ENCODE results near the gene MRTFA.
"Not testable (repeated sequence)": the region's sequence is repeated elsewhere in the genome, so short reads cannot be mapped to it uniquely, and the experiment has no call there.

The MRTFA gene

GRCh38 chr22:40671369-40671768 lies 34.9 kb upstream of the MRTFA start:
- Histone ChIP-seq H3K9me3 (no peaks in the 10 kb centered on the region), H3K4me3 (no peak overlapping the region), H3K36me3 (replicated peaks) (no peaks in the 10 kb centered on the region), H3K4me1 (no peaks in the 10 kb centered on the region), H3K27me3 (ENCODE audit: low read depth) (no peaks in the 10 kb centered on the region)
- in situ Hi-C loops (cut with MboI; ENCODE audit: low sequenced_read_pairs): no loop called here
- DNase-seq (ENCODE audit: low spot score in 2 of 2): no peak

- H3K4me3 ChIP-seq: no peak overlapping the region
- H3K27me3 ChIP-seq (ENCODE audit: low read depth): no peaks in the 10 kb centered on the region
- in situ Hi-C loops (cut with MboI; ENCODE audit: low sequenced_read_pairs): no loop called here
- DNase-seq (ENCODE audit: low spot score in 2 of 2): no peak
- no peaks in the 10 kb centered on the region for H3K36me3 ChIP-seq (replicated peaks)
- no peaks in the 10 kb centered on the region for H3K9me3 ChIP-seq
- no peaks in the 10 kb centered on the region for H3K4me1 ChIP-seq
Observed at GRCh38 chr22:40670058-40670457, 33.5 kb upstream of the MRTFA start.

GRCh38 chr22:40668611-40669411 lies 32.3 kb upstream of the MRTFA start:
- H3K27me3 ChIP-seq (ENCODE audit: low read depth): no peaks in the 10 kb centered on the region
- peaks cover under 1% of the 10 kb centered on the region for H3K4me1 ChIP-seq
- DNase-seq (ENCODE audit: low spot score in 2 of 2): no peak
- in situ Hi-C loops (cut with MboI; ENCODE audit: low sequenced_read_pairs): no loop called here
- no peaks in the 10 kb centered on the region for H3K36me3 ChIP-seq (replicated peaks)
- H3K9me3 ChIP-seq: no peaks in the 10 kb centered on the region
- H3K4me3 ChIP-seq: no peak overlapping the region

GRCh38 chr22:40666151-40666848 lies 29.8 kb upstream of the MRTFA start:
- no peak for DNase-seq (ENCODE audit: low spot score in 2 of 2)
- in situ Hi-C loops (cut with MboI; ENCODE audit: low sequenced_read_pairs): no loop called here
- Histone ChIP-seq H3K36me3 (replicated peaks) (no peaks in the 10 kb centered on the region), H3K27me3 (ENCODE audit: low read depth) (no peaks in the 10 kb centered on the region), H3K4me1 (peaks cover 4% of the 10 kb centered on the region), H3K9me3 (no peaks in the 10 kb centered on the region), H3K4me3 (no peak overlapping the region)

GRCh38 chr22:40665312-40665711 lies 28.8 kb upstream of the MRTFA start:
- Histone ChIP-seq H3K9me3 (no peaks in the 10 kb centered on the region), H3K27me3 (ENCODE audit: low read depth) (no peaks in the 10 kb centered on the region), H3K4me1 (peaks cover 4% of the 10 kb centered on the region), H3K4me3 (no peak overlapping the region), H3K36me3 (replicated peaks) (no peaks in the 10 kb centered on the region)
- no peak for DNase-seq (ENCODE audit: low spot score in 2 of 2)
- in situ Hi-C loops (cut with MboI; ENCODE audit: low sequenced_read_pairs): no loop called here

- H3K36me3 ChIP-seq (replicated peaks): no peaks in the 10 kb centered on the region
- in situ Hi-C loops (cut with MboI; ENCODE audit: low sequenced_read_pairs): no loop called here
- no peaks in the 10 kb centered on the region for H3K9me3 ChIP-seq
- no peaks in the 10 kb centered on the region for H3K27me3 ChIP-seq (ENCODE audit: low read depth)
- DNase-seq (ENCODE audit: low spot score in 2 of 2): no peak
- no peak overlapping the region for H3K4me3 ChIP-seq
- peaks cover 4% of the 10 kb centered on the region for H3K4me1 ChIP-seq
Observed at GRCh38 chr22:40661671-40662070, 25.2 kb upstream of the MRTFA start.

- in situ Hi-C loops (cut with MboI; ENCODE audit: low sequenced_read_pairs): no loop called here
- no peaks in the 10 kb centered on the region for H3K36me3 ChIP-seq (replicated peaks)
- peaks cover 4% of the 10 kb centered on the region for H3K4me1 ChIP-seq
- no peaks in the 10 kb centered on the region for H3K9me3 ChIP-seq
- H3K4me3 ChIP-seq: no peak overlapping the region
- no peaks in the 10 kb centered on the region for H3K27me3 ChIP-seq (ENCODE audit: low read depth)
- DNase-seq (ENCODE audit: low spot score in 2 of 2): no peak
Observed at GRCh38 chr22:40660730-40661129, 24.2 kb upstream of the MRTFA start.

GRCh38 chr22:40659166-40659565 lies 22.6 kb upstream of the MRTFA start:
- Histone ChIP-seq H3K9me3 (no peaks in the 10 kb centered on the region), H3K4me3 (no peak overlapping the region), H3K4me1 (peaks cover 4% of the 10 kb centered on the region), H3K36me3 (replicated peaks) (no peaks in the 10 kb centered on the region; the same call in 1 of the 2 replicates), H3K27me3 (ENCODE audit: low read depth) (no peaks in the 10 kb centered on the region)
- in situ Hi-C loops (cut with MboI; ENCODE audit: low sequenced_read_pairs): no loop called here
- DNase-seq (ENCODE audit: low spot score in 2 of 2): no peak

- H3K9me3 ChIP-seq; H3K4me3 ChIP-seq; DNase-seq (ENCODE audit: low spot score in 2 of 2); H3K36me3 ChIP-seq (replicated peaks); H3K27me3 ChIP-seq (ENCODE audit: low read depth); in situ Hi-C loops (cut with MboI; ENCODE audit: low sequenced_read_pairs); H3K4me1 ChIP-seq: not testable (repeated sequence)
Observed at GRCh38 chr22:40656651-40657050, 20.1 kb upstream of the MRTFA start.

- peaks cover 12% of the 10 kb centered on the region for H3K4me1 ChIP-seq
- H3K4me3 ChIP-seq; H3K36me3 ChIP-seq (replicated peaks); in situ Hi-C loops (cut with MboI; ENCODE audit: low sequenced_read_pairs); H3K9me3 ChIP-seq; DNase-seq (ENCODE audit: low spot score in 2 of 2); H3K27me3 ChIP-seq (ENCODE audit: low read depth): not testable (repeated sequence)
Observed at GRCh38 chr22:40655941-40656340, 19.4 kb upstream of the MRTFA start.

GRCh38 chr22:40654522-40655167 lies 18.1 kb upstream of the MRTFA start:
- Histone ChIP-seq H3K4me1 (peaks cover 12% of the 10 kb centered on the region), H3K4me3 (no peak overlapping the region), H3K27me3 (ENCODE audit: low read depth) (no peaks in the 10 kb centered on the region), H3K9me3 (no peaks in the 10 kb centered on the region), H3K36me3 (replicated peaks) (no peaks in the 10 kb centered on the region; the same call in 1 of the 2 replicates)
- DNase-seq (ENCODE audit: low spot score in 2 of 2): peak; percentile 8 to 34
- in situ Hi-C loops (cut with MboI; ENCODE audit: low sequenced_read_pairs): loop anchor here (5.0 kb wide), 1 partner anchor 222 kb away; no protein-coding TSS in a partner anchor

GRCh38 chr22:40653361-40653760 lies 16.8 kb upstream of the MRTFA start:
- Histone ChIP-seq H3K36me3 (replicated peaks) (no peaks in the 10 kb centered on the region; the same call in 1 of the 2 replicates), H3K4me3 (no peak overlapping the region), H3K9me3 (no peaks in the 10 kb centered on the region), H3K4me1 (peaks cover 12% of the 10 kb centered on the region), H3K27me3 (ENCODE audit: low read depth) (no peaks in the 10 kb centered on the region)
- no peak for DNase-seq (ENCODE audit: low spot score in 2 of 2)
- in situ Hi-C loops (cut with MboI; ENCODE audit: low sequenced_read_pairs): loop anchor here (5.0 kb wide), 1 partner anchor 221 kb away; no protein-coding TSS in a partner anchor

- DNase-seq (ENCODE audit: low spot score in 2 of 2): peak; percentile 94 to 95
- Histone ChIP-seq H3K4me3 (peak overlapping the region; percentile 63), H3K4me1 (peaks cover 12% of the 10 kb centered on the region), H3K36me3 (replicated peaks) (no peaks in the 10 kb centered on the region; the same call in 1 of the 2 replicates), H3K27me3 (ENCODE audit: low read depth) (no peaks in the 10 kb centered on the region), H3K9me3 (no peaks in the 10 kb centered on the region)
- in situ Hi-C loops (cut with MboI; ENCODE audit: low sequenced_read_pairs): loop anchor here (5.0 kb wide), 1 partner anchor 220 kb away; no protein-coding TSS in a partner anchor
Observed at GRCh38 chr22:40651563-40652501, 15.3 kb upstream of the MRTFA start.

Data from HAP-1 (cell line).